HK-2 (cell line): ENCODE data around the gene CLTB.

ENCODE experiments used
- DNase-seq: peaks from one replicate; pipeline ENCODE4 v3.0.0-alpha.2; 2018; ENCODE audit not compliant: unreplicated experiment

The CLTB gene

DNA sequence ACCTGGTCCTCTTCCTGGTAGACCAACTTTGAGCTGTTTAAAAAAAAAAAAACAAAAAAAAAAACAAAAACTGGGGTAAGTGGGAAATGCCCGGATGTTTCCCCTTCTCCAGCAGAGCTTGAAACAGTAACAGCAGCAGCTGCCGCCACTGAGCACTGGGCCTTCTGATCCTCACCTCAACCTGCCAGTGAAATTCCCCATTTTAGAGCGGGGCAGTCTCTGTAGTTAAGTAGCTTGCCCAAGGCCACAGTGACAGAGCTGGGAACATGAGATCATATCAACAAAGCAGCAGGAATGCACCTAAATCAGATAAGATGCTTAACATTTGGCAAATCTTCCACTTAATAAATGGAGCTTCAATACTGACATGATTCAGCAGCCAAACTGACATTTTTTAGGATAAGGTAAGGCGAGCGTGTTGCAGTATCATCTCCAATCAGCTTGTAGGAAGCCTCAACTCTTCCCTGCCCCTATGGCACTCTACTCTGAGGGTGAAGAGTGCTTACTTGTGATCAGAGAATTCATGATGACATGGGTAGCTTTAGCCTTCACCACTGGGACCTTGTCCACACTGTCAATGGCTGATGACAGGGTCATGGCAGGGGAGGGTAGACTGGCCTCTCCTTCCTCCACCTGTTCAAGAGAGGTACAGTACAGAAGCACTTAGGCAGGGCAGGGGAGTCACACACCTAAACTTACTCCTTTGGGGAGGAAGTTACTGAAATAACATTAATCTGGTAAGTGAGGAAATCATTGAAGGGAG lies 64.0 kb downstream of the CLTB start:
- DNase-seq: no peak

- no peak for DNase-seq
Measured at GRCh38 chr5:176350416-176350815, 65.9 kb downstream of the CLTB start.

GRCh38 chr5:176342766-176343458 lies 73.4 kb downstream of the CLTB start:
- DNase-seq: no peak
